ENCODE data around the gene IMMP2L.

DNA sequence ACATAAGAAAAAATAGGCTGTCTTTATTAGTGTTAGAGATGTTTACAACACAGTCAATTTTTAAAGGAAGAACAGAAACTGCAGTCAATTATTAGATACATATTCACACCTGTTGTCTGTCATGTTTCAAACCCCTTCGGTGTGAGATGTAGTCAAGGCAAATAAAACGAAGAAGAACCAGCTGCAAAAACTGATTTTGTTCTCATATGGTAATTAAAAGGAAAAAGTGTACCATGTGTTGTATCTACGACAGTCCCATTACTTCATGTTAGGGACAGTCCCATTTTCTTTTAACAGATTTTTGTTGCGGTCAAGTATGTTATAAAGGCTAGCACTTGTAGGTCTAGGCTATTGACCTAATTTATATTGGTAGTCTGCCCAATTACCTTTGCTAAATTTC, 321.9 kb downstream of the IMMP2L start:
- TF ChIP-seq, protein P1, sequence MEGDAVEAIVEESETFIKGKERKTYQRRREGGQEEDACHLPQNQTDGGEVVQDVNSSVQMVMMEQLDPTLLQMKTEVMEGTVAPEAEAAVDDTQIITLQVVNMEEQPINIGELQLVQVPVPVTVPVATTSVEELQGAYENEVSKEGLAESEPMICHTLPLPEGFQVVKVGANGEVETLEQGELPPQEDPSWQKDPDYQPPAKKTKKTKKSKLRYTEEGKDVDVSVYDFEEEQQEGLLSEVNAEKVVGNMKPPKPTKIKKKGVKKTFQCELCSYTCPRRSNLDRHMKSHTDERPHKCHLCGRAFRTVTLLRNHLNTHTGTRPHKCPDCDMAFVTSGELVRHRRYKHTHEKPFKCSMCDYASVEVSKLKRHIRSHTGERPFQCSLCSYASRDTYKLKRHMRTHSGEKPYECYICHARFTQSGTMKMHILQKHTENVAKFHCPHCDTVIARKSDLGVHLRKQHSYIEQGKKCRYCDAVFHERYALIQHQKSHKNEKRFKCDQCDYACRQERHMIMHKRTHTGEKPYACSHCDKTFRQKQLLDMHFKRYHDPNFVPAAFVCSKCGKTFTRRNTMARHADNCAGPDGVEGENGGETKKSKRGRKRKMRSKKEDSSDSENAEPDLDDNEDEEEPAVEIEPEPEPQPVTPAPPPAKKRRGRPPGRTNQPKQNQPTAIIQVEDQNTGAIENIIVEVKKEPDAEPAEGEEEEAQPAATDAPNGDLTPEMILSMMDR (conservative IDR thresholded peaks at IDR 0.05; ENCODE audit: low read depth, low read length) = no peak
- TF ChIP-seq CEBPB (IDR thresholded peaks at IDR 0.05; ENCODE audit: low read depth, low read length) (no peak), CHD1 (IDR thresholded peaks at IDR 0.05; ENCODE audit: low read depth, low read length) (no peak)
- TF ChIP-seq, protein P2, sequence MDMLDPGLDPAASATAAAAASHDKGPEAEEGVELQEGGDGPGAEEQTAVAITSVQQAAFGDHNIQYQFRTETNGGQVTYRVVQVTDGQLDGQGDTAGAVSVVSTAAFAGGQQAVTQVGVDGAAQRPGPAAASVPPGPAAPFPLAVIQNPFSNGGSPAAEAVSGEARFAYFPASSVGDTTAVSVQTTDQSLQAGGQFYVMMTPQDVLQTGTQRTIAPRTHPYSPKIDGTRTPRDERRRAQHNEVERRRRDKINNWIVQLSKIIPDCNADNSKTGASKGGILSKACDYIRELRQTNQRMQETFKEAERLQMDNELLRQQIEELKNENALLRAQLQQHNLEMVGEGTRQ (IDR thresholded peaks at IDR 0.05; ENCODE audit: low read depth, low read length) = no peak
